Activated CD4-positive, alpha-beta T cell treated with anti-CD3 and anti-CD28 coated beads for 4 hours (primary cell): ENCODE data around the gene VTI1A.

Experiments
- DNase-seq, 2 donors: peaks; one replicate each; pipeline ENCODE4 v3.0.0-alpha.2; 2020

The VTI1A gene

DNA sequence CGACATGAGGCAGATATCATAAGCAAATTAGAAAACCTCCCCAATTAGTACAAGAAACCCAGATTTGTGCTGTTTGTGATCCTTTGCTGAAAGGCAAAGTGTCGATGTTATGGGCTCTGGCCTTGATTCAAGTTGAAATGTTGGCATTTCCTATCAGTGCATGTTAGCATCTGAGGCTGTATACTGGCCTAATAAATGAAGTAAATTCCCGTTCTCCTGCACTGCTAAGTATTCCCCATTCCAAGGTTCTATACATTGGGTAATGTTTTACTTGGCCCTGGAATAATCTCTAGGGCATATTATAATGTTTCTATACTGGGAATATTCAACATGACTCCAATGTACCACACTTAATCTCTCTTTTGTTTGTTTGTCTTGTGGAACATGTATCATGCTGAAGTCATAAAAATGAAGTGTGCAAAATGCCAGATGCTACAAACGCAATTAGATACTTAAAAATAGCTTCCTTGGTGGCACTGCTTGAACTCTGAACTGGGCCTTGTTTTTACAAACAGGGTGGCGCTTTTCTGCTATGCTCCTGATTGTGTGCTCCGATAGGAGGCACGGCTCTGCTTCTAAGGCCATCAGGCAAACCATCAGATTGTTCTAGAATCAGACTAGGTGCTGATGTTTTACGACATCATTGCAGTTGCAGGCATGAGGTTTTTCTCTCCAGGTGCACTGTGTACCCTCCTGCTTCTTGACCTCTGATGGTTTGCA, 346.3 kb downstream of the VTI1A start:
- DNase-seq: no peak

DNA sequence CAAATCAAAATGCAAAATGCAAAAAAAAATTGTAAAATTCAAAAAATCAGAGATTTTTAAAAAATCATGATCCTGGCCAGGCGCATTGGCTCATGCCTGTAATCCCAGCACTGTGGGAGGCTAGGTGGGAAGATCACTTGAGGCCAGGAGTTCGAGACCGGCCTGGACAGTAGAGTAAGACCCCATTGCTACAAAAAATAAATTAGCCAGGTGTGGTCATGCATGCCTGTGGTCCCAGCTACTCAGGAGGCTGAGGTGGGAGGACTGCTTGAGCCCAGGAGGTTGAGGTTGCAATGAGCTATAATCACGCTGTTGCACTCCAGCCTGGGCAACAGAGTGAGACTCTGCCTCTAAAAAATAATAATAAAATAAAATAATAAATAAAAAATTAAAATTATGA, 347.2 kb downstream of the VTI1A start:
- no peak for DNase-seq

- DNase-seq: no peak
Measured at GRCh38 chr10:112795067-112795466, 348.1 kb downstream of the VTI1A start.

- DNase-seq: no peak
Measured at GRCh38 chr10:112797197-112797596, 350.2 kb downstream of the VTI1A start.

DNA sequence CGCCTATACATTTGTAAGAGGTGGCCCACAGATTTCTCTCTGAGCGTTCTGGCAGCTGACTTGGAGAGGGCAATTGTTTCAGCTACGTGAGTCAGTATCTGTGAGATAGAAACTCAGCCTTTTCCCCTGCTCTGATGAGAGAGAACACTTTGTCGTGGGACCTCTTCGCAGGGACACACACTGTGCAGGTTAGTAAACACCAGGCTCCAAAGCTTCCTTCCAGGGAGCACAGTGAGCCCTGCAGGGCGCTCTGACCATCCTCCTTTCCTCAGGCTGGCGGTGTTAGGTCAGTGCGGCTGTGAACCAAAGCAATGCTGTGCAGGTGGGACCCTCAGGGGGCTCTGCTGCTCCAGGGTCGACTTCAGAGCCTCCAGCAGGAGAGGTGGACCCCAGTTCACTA, 350.8 kb downstream of the VTI1A start:
- DNase-seq: no peak

GRCh38 chr10:112799038-112799437, 352.0 kb downstream of the VTI1A start:
- no peak for DNase-seq

- no peak for DNase-seq
Measured at GRCh38 chr10:112799726-112800510, 352.9 kb downstream of the VTI1A start.

- no peak for DNase-seq
Measured at GRCh38 chr10:112801004-112801403, 354.0 kb downstream of the VTI1A start.

GRCh38 chr10:112801748-112802147, 354.7 kb downstream of the VTI1A start:
- DNase-seq: no peak

GRCh38 chr10:112802411-112803022, 355.5 kb downstream of the VTI1A start:
- DNase-seq: no peak

DNA sequence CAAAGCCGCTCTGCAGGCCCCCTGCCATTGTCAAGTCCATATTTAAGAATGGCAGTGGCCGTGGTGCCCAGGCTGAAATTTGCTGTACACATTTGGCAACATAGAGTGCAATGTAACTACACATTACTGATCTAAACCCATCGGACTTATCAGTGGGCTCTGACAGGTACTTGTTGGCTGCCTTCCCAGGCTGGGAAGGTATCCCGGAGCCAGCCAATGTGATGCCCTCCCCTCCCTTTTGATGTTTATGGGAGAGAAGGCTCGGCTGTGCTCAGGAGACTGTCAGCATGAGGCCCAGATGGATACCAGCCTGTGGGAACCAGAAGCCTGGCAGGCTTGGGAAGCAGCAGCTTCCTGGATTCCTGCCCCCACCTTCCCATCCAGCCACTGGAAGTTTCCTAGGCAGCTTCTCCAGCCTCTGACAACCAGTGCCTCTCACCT, 357.0 kb downstream of the VTI1A start:
- DNase-seq: no peak

DNA sequence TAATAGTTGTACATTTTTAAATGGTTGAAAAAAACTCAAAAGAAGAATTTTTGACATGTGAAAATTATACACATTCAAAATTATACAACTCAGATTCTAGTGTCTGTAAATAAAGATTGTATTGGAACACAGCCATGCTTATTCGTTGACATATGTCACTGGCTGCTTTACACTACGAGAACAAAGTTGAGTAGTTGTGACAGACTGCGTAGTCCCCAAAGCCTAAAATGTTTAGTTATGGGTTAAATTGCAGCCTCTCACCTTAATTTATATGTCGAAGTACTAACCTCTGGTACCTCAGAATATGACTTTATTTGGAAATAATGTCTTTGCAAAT, 358.2 kb downstream of the VTI1A start:
- no peak for DNase-seq

DNA sequence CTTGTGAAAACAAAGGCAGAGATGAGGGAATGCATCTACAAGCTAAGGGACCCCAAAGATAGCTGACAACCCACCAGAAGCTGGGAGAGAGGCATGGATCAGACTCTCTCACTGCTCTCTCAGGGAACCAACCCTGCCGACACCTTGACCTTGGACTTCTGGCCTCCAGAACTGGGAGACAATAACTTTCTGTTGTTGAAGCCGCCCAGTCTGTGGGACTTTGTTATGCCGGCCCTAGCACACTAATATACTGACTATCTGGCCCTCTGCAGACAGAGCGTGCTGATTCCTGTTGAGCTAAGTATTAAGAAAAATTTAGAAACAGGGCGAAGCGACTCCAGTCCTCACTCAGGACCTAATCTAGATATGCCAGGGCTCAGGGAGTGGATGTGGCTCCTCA, 358.7 kb downstream of the VTI1A start:
- DNase-seq: no peak

DNA sequence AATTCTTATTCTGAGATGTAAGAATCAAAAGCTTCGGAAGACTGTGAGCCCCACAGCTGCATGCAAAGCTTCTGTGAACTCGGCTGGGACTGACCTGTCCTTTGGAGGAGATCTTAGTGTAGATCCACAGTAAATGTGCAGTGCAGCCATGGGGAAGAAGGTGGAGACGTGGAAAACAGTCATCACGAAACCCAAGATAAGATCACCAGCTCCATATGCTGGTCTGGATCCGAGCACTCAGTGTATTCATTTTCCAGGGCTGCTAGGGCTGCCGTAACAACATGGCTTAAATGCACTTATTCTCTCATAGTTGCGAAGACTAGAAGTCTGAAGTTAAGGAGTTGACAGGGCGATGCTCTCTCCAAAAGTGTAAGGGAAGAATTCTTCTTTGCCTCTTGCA, 360.0 kb downstream of the VTI1A start:
- DNase-seq: no peak

GRCh38 chr10:112809736-112810135, 362.7 kb downstream of the VTI1A start:
- no peak for DNase-seq

DNA sequence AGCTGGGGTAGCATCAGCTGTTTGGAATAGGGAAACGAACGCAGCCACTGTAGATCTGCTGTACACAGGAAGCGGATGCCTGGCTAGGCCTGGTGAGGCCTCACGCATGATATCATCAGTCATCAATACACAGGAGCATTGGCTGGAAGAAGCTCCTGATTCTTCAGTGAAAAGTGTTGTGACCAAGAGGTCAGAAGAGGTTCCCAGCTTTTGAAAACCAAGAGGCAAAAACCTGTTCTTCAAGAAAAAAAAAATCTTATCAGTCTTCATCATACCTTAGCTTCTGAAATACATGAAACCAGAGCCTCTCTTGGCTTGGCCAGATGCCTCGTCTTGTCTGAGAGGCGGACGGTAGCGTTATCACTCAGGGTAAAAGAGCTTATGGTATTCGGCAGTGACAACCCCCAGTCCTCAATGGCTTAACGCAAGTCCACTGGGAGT, 363.7 kb downstream of the VTI1A start:
- no peak for DNase-seq

GRCh38 chr10:112811741-112812551, 364.9 kb downstream of the VTI1A start:
- no peak for DNase-seq

DNA sequence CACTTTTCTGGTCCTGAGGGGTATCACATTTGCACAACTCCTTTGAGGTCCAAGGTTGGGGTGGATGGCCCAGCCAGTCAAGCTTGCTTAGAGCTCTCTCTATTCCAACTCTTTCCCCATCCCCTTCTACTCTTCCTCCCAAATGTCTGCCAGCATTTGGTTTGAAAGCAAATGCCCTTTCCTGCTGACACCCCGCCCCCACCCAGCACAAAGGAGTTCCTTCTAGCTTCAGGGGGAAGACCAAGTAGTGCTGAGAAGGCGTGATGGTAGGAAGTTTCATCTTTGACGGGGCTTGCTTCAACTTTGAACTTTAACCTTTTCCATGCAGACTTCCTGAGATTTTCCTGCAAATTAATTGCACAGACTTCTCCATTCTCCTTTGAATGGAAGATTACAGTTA, 365.6 kb downstream of the VTI1A start:
- DNase-seq: no peak

- no peak for DNase-seq
Measured at GRCh38 chr10:112813866-112814591, 367.0 kb downstream of the VTI1A start.

GRCh38 chr10:112815269-112816032, 368.4 kb downstream of the VTI1A start:
- no peak for DNase-seq

- no peak for DNase-seq
Measured at GRCh38 chr10:112816033-112816430, 369.0 kb downstream of the VTI1A start.

DNA sequence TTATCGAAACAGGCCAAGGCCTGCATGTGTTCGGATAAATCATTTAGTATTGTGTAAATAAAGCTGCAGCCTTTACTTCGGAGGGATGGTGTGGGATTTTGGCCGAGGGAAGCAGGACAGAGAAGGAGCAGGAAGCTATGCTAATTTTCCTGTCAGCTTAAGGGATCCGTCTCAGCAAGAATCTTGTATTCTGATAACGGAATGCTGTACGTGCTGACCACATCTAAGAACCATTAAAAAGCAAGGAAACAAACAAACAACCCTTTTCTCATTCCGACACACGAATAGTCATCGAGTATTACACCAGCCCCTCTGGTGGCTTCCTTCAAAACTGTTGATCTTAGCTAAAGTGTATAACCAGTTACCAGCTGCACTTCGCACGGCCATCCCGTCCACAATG, 369.9 kb downstream of the VTI1A start:
- DNase-seq: no peak
